Measurements from ENCODE around the gene BACH1. TPM values are rescaled to one million over a fixed set of nuclear protein-coding genes. Genes with fewer than 3 reads are reported as not detected.

The BACH1 gene
- total and polyA plus RNA-seq, 2 of the 8 experiments (the other 6 are each of a cell fraction or from before 2014, with no cell fraction given) = 6.9 to 50.7 TPM

GRCh38 chr21:29378832-29379231, 80.1 kb downstream of the BACH1 start:
- Histone ChIP-seq H3K27ac (ENCODE audit: low read depth, low read length) (no peak overlapping the region), H4K5ac (ENCODE audit: insufficient read length, low read depth, low read length) (no peak overlapping the region), H3K36me3 (ENCODE audit: control insufficient read depth in 2 of 4, insufficient read depth in 4 of 4, low read length in 3 of 4) (no peaks in the 10 kb centered on the region), H3K18ac (ENCODE audit: extremely low read depth, low read length) (no peak overlapping the region), H2AK5ac (ENCODE audit: low read depth, low read length) (no peak overlapping the region), H3K4me1 (replicated peaks in 1 of 4; ENCODE audit: control insufficient read depth in 3 of 4, insufficient read depth in 4 of 4, low read length in 3 of 4) (no peaks in the 10 kb centered on the region; a peak in 1 of 7 replicates), H3K56ac (replicated peaks; ENCODE audit: insufficient read length, low read depth, low read length) (no peak overlapping the region), H3K27me3 (replicated peaks in 1 of 4; ENCODE audit: control insufficient read depth in 3 of 4, extremely low read depth in 1 of 4, insufficient read depth in 3 of 4, low read length in 3 of 4) (no peaks in the 10 kb centered on the region), H3K9ac (replicated peaks in 1 of 4; ENCODE audit: extremely low read depth in 1 of 4, low read depth in 3 of 4, low read length in 3 of 4) (no peak overlapping the region), H3K23me2 (ENCODE audit: low read depth, low read length) (no peaks in the 10 kb centered on the region), H2BK120ac (replicated peaks; ENCODE audit: low read depth, low read length) (no peak overlapping the region), H4K20me1 (replicated peaks in 1 of 2; ENCODE audit: control insufficient read depth in 1 of 2, insufficient read depth in 2 of 2, low read length in 2 of 2) (no peaks in the 10 kb centered on the region), H3K9me3 (ENCODE audit: insufficient read depth in 2 of 2, low read depth in 1 of 2, low read length in 1 of 2) (no peaks in the 10 kb centered on the region), H4K8ac (ENCODE audit: extremely low read depth, insufficient read depth, low read length) (no peak overlapping the region), H3K14ac (ENCODE audit: insufficient read length) (no peak overlapping the region), H3K4ac (replicated peaks; ENCODE audit: insufficient read length, low read depth, low read length) (no peak overlapping the region), H2BK12ac (ENCODE audit: low read depth, low read length) (no peak overlapping the region), H3K79me2 (ENCODE audit: control insufficient read depth in 1 of 2, insufficient read depth in 2 of 2, low read length in 2 of 2) (no peaks in the 10 kb centered on the region), H3K4me3 (ENCODE audit: extremely low read depth in 1 of 4, insufficient read depth in 2 of 4, low read depth in 3 of 4, low read length in 4 of 4) (no peak overlapping the region), H2BK20ac (ENCODE audit: low read length) (no peak overlapping the region), H2BK5ac (ENCODE audit: low read depth, low read length) (no peak overlapping the region), H3K79me1 (ENCODE audit: low read depth, low read length) (no peaks in the 10 kb centered on the region; the same call in 1 of the 2 replicates), H4K91ac (replicated peaks; ENCODE audit: insufficient read length, low read length) (no peak overlapping the region), H2AFZ (ENCODE audit: low read length) (no peak overlapping the region), H3K23ac (ENCODE audit: insufficient read length) (no peak overlapping the region), H2BK15ac (ENCODE audit: low read length) (no peak overlapping the region), H3K4me2 (ENCODE audit: insufficient read depth in 1 of 2, low read depth in 2 of 2, low read length in 2 of 2) (no peak overlapping the region)
- 96% methylated on average over 4 of the region's 4 CpGs; no CpG with 5 or more reads in 1 of the 2 experiments for WGBS, 2 experiments (ENCODE audit: extremely low coverage in 1 of 2, insufficient coverage in 1 of 2, insufficient read length in 1 of 2, insufficient replicate concordance in 2 of 2, low coverage in 1 of 2, low lambda C conversion rate in 2 of 2, missing lambda C conversion rate in 1 of 2)
- no peak for TF ChIP-seq TAF7 (optimal IDR thresholded peaks at IDR 0.05; ENCODE audit: borderline replicate concordance, low read depth, low read length)
- TF ChIP-seq SRF (IDR thresholded peaks at IDR 0.05; ENCODE audit: low read depth, low read length) = no peak
- TF ChIP-seq BCL11A (IDR thresholded peaks at IDR 0.05; ENCODE audit: low read depth in 2 of 2, low read length in 2 of 2) = no peak
- TF ChIP-seq HDAC6 (IDR thresholded peaks at IDR 0.05; ENCODE audit: low read depth, low read length) = no peak
- TF ChIP-seq SUZ12 (IDR thresholded peaks at IDR 0.05; ENCODE audit: low read length) = no peak
- TF ChIP-seq CTBP2 (IDR thresholded peaks at IDR 0.05; ENCODE audit: borderline replicate concordance, insufficient read depth, insufficient read length, low read length) = no peak
- no peak for TF ChIP-seq NRF1 (IDR thresholded peaks at IDR 0.05; ENCODE audit: low read depth, low read length)
- no peak for TF ChIP-seq KDM5A (IDR thresholded peaks at IDR 0.05; ENCODE audit: low read length)
- no peak for TF ChIP-seq TAF1 (IDR thresholded peaks at IDR 0.05; ENCODE audit: low read depth, low read length)
- FAIRE-seq = no peak
- ChIA-PET POLR2A (ENCODE audit: partially characterized antibody) (no interaction called here), CTCF (ENCODE audit: partially characterized antibody) (interaction anchor here (0.6 to 1.4 kb wide), 5 partner anchors 17 to 473 kb away, joined by 3 to 4 read pairs (median 3); no protein-coding TSS in a partner anchor)
- no peak for DNase-seq (ENCODE audit: low read depth in 1 of 2, low spot score in 2 of 2)

All from H1 (cell line).